NCI-H2171 (cell line): ENCODE measurements around the gene FOXB2.

Experiments
- DNase-seq: peaks from one replicate; lab custom pipeline; 2025; lab: John Stamatoyannopoulos, UW

The FOXB2 gene

DNA sequence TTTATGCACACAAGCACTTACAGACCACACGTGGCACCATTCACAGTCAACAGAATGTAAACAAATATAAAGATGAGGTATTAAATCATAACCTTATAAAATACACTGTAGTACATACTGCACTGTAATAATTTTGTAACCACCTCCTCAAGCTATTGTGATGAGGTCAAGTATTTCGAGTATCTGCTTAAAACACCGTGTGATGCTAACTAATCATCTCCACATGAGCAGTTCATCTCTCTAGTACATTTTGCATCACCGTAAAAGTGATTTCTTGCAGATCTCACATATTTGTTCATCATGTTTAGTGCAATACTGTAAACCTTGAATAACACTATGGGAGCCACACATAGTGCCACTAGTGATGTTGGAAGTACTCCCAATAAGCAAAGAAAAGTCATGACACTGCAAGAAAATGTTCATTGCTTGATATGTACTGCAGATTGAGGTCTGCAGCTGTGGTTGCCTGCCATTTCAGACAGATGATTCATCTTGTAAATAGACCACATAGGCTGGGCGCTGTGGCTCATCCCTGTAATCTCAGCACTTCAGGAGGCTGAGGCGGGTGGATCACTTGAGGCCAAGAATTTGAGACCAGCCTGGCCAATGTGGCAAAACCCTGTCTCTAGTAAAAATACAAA, 44.3 kb downstream of the FOXB2 start:
- no peak for DNase-seq

DNA sequence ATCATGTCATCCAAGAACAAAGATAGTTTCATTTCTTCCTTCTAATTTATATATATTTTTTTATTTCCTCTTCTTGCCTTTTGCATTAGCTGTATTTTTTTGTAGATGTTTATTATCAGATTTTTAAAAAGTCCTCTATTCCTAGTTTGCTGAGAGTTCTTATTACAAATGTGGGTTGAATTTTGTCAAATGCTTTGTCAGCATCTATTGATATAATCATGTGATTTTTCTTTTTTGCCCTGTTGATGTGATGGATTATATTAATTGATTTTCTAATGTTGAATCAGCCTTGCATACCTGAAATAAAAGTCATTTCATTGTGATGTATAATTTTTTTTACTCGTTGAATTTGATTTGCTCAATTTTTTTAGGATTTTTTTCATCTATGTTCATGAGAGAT, 46.9 kb downstream of the FOXB2 start:
- no peak for DNase-seq
